ENCODE results near the gene SLC38A4. TPM values are rescaled to one million over a fixed set of nuclear protein-coding genes. Genes with fewer than 3 reads are reported as not detected.

SLC38A4 gene
- total RNA-seq, 1 experiment from 2014 or later, result not detected

DNA sequence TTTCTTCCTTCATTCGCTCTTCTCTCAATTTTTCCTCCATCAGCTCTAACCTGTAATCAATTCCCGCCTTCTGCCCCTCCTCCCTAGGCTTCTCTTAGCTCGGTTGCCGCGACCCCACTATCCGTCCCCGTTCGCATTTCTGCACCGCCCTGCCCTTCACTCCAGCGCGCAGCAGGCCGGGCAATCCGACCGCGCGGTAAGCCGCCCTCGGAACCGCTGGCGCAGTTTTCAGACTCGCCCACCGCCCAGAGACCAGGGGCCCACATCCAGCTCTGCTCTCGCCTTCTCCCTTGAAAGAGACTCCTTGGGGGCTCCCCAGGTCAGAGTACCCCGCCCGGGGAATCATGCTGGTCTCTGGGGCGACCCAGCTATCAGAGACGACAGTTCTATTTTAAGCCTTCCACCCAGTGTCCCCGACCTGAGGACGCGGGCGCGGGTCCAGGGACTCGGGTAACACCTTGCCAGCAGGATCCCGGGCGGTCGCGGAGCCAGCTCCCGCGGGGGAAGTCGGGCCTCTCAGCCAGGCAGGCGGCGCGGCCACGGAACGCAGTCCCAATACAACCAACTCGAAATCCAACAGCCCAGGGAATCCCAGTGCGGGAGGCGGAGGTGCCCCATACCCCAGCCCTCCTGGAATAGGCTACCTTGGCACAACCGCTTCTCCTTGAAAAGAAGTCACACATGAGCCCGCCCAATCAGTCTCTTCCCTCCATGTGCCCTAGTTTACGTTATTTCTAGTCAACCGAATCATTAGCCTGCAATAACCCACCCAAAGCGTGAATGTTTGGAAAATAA, 5.7 kb upstream of the SLC38A4 start:
- no peak for DNase-seq (ENCODE audit: low read depth, low spot score)
- in situ Hi-C loops (cut with HindIII; ENCODE audit: low pct_unique_long_range_greater_than_20kb, low sequenced_read_pairs), result no loop called here

DNA sequence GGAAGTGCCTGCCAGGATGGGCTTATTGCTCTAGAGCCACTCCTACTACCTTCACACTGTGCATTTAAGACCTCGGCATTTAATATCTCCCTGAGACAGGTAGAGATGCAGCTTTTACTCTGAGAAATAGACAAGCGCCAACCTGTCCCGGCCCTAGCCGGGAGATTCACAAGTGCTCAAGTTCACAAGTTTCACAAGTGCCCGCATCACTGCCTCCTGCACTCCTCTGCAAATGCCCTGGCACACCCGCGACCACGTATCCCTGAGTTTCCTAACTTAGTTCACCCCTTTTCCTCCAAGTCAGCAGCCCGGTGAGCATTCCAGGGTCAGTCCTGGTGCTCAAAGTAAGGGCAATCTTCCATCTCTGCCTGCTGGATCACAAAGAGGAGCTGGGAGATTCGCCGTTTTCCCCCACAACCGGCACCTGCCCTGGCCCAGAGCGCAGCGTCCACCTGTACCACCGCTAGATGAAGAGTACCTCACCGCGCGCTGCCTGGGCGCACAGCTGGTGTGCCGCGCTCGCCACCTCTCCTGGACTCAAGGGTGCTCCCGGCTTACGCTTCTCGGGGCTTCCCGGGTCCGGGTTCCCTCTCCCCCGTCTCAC, 5.0 kb upstream of the SLC38A4 start:
- in situ Hi-C loops (cut with HindIII; ENCODE audit: low pct_unique_long_range_greater_than_20kb, low sequenced_read_pairs), result no loop called here
- no peak for DNase-seq (ENCODE audit: low read depth, low spot score)

DNA sequence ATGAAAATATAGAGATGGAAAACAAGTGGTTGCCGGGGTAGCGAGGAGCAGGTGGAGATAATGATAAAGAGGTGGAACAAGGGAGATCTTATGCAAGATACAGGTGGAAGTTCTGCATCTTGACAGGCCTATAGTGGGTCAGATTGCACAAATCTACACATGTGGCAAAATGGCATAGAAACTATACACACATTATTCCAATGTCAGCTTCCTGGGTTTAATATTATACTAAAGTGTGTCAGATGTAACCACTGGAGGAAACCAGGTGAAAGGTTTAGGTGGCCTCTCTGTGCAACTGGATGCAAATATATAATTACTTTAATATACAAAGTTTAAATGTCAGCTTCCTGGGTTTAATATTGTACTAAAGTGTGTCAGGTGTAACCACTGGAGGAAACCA, 1.1 kb downstream of the SLC38A4 start:
- in situ Hi-C loops (cut with HindIII; ENCODE audit: low pct_unique_long_range_greater_than_20kb, low sequenced_read_pairs), result no loop called here
- DNase-seq (ENCODE audit: low read depth, low spot score), result no peak

DNA sequence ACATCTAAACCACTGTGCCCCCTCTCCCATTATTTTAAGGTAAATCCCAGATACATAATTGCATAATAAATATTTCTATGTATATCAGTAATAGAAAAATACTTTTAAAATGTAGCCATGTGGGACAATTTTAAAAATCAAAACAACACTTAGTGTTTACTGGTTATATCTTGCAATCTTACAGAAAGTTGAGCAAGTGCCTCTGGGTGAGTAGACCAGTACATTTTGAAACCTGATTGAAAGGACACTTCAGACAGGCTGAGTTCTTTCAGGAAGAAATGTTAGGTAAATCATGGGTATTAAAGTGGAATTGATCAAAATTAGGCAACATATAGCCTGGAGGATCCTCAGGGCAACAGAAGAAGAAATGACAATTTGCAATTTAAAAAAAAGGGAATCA, 7.2 kb downstream of the SLC38A4 start:
- in situ Hi-C loops (cut with HindIII; ENCODE audit: low pct_unique_long_range_greater_than_20kb, low sequenced_read_pairs), result no loop called here
- no peak for DNase-seq (ENCODE audit: low read depth, low spot score)

DNA sequence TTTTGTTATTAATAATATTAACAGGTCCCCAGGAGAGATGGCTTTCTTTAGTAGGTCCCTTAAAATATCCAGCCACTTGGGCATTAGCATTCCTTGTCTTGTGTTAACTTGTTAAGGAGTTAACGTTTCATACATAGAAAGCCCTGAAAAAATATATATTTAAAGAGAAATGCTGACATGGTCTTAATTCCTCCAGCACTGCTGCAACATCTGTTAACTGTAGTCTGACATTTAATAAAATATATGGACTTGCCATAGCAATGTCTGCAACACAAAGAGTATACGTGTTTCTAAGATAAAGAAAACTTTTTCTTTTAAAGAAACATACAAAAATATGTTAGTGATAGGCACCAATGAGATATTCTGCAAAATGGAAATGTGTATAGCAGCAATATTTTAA, 10.0 kb downstream of the SLC38A4 start:
- DNase-seq (ENCODE audit: low read depth, low spot score), result no peak
- in situ Hi-C loops (cut with HindIII; ENCODE audit: low pct_unique_long_range_greater_than_20kb, low sequenced_read_pairs), result no loop called here

DNA sequence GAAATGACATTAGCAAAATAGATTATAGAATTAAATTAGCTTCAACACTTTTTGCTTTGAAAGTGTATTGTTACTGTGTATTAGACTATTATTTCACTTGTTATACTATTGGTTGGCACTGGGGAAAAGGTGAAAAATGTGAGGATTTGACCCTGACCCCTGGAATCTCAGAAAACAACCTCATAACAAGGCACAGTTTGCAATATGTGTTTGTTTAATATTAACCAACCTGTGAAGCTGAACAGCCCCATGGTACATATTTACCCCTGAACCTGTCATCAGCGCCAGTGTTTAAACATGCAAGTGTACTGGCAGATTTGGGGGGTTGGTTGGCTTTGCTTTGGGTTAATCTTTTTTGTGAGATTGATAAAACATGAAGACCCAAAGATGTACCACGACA, 11.7 kb downstream of the SLC38A4 start:
- in situ Hi-C loops (cut with HindIII; ENCODE audit: low pct_unique_long_range_greater_than_20kb, low sequenced_read_pairs), result no loop called here
- DNase-seq (ENCODE audit: low read depth, low spot score), result no peak

DNA sequence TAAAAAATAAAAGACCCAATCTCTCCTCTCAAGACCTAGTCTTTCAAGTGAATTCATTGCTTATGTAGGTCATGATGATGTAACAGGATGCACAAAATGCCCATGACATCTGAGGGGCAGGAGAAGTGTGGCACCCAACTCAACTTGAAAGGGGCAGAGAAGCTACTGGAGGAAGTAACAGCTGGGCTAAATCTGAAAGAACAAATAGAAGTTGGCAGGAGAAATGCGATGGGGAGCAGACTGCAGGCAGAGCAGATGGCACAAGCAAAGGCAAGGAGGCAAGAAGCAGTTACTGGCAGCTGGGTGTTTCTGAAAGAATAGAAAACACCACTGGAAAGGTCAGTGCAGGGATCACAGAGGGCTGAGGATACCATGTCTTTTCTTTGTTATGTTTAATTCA, 14.6 kb downstream of the SLC38A4 start:
- in situ Hi-C loops (cut with HindIII; ENCODE audit: low pct_unique_long_range_greater_than_20kb, low sequenced_read_pairs), result no loop called here
- no peak for DNase-seq (ENCODE audit: low read depth, low spot score)

DNA sequence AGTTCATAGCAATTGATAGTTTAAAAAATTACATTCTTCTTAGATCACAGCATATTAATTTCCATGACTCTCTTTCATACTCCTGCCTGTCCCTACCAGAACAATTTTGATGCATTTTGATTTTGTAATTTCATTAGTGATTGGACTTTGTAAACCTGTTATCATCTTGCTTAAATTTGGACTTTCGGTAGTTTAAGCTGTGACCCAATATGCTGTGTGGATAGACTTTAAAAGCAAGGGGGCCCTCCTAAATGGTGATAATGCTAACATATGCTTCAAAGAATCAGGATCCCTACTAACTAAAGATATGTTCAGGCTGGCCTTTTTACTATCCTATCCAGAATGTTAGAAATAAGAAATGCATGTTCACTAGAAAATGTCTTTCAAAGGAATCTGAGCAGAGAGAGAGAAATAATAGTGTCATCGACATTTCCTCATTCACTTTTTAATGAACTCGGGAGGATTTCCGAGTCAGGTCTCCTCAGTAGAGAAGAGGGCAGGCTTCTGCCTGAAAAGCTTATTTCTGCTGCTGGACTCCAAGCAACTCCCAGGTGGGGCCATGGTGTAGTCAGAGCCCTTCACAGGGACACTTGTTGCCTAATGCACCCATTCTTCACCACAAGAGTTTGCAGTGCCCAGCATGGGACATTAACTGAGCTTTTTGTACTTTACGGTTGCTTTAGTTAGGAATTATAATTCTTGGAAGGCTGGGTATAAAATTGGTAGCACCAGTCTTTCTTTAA, 16.7 kb downstream of the SLC38A4 start:
- DNase-seq (ENCODE audit: low read depth, low spot score), result no peak
- in situ Hi-C loops (cut with HindIII; ENCODE audit: low pct_unique_long_range_greater_than_20kb, low sequenced_read_pairs), result no loop called here

DNA sequence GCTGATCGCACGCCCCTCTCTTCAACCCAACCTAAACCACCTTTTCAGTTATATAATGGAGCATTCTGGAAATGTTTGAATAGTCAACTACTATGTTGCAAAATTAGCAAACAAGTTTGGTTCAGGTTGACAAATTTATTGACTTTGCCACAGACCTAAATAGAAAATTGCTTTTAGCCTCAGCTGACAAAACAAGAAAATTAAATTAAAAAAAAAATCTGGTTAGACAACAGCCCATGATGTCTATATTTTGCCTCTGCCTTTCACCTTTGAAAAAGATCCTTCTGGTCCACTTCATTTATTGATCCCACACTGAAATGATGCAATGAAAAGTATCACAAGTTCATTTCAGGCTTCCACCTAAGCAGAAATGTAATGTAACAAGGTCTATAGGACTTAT, 17.5 kb downstream of the SLC38A4 start:
- DNase-seq (ENCODE audit: low read depth, low spot score), result no peak
- in situ Hi-C loops (cut with HindIII; ENCODE audit: low pct_unique_long_range_greater_than_20kb, low sequenced_read_pairs), result no loop called here

DNA sequence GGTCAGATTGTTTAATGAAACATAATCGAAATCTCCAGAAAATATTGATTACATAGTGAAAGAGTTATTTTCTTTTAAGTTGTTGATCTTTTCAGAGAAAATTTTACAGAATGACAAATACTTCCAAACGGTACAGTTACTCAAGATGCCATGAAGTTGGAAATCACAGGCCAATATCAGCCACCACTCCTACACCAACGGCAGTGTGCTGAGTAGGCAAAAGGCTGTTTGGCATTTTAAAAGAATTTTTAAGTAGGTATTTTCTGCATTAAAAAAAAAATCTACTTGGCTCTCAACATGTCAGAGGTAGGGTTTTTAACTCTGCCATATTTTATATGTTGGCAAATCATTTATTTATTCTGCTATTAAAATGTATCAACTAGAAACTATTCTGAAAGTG, 21.7 kb downstream of the SLC38A4 start:
- in situ Hi-C loops (cut with HindIII; ENCODE audit: low pct_unique_long_range_greater_than_20kb, low sequenced_read_pairs), result no loop called here
- DNase-seq (ENCODE audit: low read depth, low spot score), result no peak

DNA sequence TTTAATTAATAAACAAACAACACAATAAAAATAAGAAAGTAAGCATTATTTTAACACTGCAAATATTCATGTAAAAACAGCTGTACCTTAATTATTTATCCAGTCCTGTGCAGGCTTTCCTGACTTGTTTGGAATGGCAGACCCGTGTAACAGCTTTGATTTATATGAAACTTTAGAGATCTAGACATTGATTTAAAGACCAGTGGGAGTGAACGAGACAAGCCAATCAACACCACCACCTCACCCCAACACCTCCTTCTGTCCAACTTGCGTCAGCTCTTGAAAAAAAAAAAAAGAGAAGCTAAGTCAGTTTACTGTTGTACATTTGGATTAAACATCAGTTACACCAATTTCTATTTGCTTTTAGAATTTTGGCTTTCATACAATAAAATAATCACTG, 22.3 kb downstream of the SLC38A4 start:
- in situ Hi-C loops (cut with HindIII; ENCODE audit: low pct_unique_long_range_greater_than_20kb, low sequenced_read_pairs), result no loop called here
- no peak for DNase-seq (ENCODE audit: low read depth, low spot score)

DNA sequence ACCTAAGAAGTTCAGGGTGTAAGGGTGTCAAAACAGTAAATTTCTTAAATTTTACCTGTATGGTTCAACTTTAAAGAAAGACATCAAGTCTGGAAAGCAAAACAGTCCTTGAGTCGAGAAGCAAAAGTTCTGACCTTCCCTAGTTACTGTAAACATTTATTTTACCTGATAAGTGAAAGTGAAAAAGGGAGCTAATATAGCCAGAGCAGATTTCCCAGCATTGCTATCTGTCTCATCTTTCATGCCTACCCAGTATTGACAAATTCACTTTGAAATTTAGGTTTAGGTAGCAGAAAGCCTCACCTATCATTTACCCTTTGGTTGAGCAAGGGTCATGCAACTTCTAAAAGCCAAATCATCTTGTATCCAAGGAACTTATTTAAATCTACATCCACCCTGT, 24.5 kb downstream of the SLC38A4 start:
- DNase-seq (ENCODE audit: low read depth, low spot score), result no peak
- in situ Hi-C loops (cut with HindIII; ENCODE audit: low pct_unique_long_range_greater_than_20kb, low sequenced_read_pairs), result no loop called here

DNA sequence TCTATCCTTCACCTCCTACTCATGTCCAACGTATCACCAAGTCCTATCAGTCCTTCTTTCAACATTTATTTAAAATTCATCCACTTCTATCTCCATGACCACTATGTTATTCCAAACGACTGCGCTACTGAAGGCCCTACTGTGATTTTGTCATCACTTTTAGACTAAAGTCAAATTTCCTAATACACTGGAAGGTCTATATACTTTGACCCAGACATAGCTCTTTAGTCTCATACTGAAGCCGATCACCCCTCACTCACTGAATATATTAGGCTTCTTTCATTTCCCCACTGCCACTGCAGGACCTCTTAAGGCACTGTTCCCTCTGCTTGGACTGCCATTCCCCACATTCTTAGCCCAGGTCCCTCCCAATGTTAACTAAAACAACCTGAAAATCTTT, 25.6 kb downstream of the SLC38A4 start:
- DNase-seq (ENCODE audit: low read depth, low spot score), result no peak
- in situ Hi-C loops (cut with HindIII; ENCODE audit: low pct_unique_long_range_greater_than_20kb, low sequenced_read_pairs), result no loop called here

DNA sequence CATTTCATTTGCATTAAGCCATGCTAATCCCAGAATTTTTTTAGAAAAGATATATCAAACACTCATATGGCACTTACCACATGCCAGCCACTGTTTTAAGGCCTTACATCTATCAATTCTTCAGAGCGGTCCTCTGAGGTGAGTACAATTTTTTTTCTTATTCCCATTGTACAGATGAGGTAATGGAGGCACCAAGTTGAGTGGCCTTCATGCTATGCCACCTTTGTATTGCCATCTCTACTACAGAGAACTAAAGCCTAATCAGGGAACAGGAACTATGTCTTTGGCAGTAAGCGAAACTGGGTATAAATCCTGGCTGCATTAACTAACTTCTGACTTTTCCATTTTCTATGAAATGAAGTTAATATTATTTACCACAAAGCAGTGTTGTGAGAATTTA, 27.1 kb downstream of the SLC38A4 start:
- DNase-seq (ENCODE audit: low read depth, low spot score), result no peak
- in situ Hi-C loops (cut with HindIII; ENCODE audit: low pct_unique_long_range_greater_than_20kb, low sequenced_read_pairs), result no loop called here

DNA sequence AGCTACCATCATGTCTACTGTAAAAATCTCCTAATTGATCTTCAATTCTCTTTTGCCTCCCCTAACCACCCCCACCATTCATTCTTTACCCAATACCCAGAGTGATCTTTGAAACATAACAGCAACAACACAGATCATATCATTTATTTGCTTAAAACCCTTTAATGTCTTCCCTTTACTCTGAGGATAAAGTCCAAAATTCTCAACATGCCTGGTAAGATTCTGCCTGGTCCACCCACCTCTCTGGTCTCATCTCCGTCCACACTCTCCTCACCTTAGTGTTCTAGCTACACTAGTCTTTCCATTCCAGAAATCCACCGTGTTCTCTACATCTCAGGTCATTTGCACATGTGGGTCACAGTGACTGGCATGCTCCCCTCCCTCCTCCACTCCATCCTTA, 27.7 kb downstream of the SLC38A4 start:
- no peak for DNase-seq (ENCODE audit: low read depth, low spot score)
- in situ Hi-C loops (cut with HindIII; ENCODE audit: low pct_unique_long_range_greater_than_20kb, low sequenced_read_pairs), result no loop called here

DNA sequence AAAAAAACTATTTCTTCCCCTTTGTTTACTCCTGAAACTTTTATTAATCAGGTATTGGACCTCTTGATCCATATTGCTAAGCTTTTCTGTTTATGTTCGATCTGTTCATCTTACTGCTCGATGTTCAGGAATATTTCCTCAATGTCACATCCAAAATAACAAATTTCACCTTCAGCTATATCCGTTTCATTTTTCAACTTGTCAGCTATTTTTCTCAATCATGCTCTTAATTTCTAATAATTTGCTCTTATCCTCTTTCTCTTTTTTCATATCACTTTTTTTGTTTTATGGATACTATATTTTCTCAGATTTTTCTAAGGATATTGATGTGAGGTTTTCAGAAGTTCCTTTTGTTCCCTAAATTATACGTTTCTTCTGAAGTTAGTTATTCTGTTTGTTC, 29.8 kb downstream of the SLC38A4 start:
- in situ Hi-C loops (cut with HindIII; ENCODE audit: low pct_unique_long_range_greater_than_20kb, low sequenced_read_pairs), result no loop called here
- no peak for DNase-seq (ENCODE audit: low read depth, low spot score)

DNA sequence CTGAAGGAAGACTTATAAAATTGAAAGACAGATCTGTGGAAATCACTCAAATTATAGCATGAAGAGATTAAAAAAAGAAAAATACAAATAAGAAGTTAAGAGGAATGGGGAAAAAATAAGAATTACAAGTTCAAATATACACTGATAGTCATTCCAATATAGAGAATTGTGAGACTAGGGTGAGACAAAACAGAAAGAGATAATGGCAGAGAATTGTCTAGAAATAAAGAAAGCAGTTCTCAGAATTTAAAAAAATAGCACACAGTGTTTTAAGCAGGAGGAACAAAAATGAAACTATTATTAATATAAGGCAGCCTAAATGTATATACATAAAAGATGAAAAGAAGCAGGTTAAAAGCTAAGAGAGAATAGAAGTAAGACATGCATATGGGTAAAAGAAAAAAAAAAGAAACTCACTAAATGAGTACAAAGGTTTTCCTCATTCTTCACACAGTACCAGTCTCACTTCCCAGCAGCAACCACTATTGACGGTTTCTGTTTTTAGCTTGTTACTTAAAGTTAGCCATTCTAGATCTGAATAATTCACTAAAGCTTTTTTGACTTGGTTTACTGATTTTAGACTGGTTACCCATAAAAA, 31.1 kb downstream of the SLC38A4 start:
- in situ Hi-C loops (cut with HindIII; ENCODE audit: low pct_unique_long_range_greater_than_20kb, low sequenced_read_pairs), result no loop called here

DNA sequence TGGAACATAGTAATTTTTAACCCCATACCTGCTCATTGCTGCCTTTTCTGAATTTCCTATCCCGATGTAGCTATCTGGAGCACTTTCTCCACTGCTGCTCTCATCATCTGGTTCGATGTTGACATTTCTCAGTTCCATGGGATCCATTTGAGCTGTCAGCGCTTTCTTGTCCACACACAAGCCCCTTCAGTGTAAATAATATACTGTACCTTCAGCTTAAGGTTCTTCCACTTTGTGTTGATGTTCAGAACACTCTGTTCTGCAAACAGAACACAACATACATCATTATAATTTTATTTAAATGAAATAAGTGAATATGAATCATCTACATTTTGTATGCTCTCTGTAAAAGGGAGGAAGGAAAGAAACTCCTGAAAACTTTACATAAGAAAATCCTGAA, 32.9 kb downstream of the SLC38A4 start:
- DNase-seq (ENCODE audit: low read depth, low spot score), result no peak
- in situ Hi-C loops (cut with HindIII; ENCODE audit: low pct_unique_long_range_greater_than_20kb, low sequenced_read_pairs), result no loop called here

More for the DNA sequence above, 31.1 kb downstream of the SLC38A4 start:
- no peak for DNase-seq (ENCODE audit: low read depth, low spot score)

All from SK-MEL-5 (cell line).